GM19043 (cell line): ENCODE results near the gene PERP.

Source experiments
- ATAC-seq: cut with Tn5 transposase; IDR thresholded peaks from one replicate; pipeline ENCODE4 v1.9.1; 2021; ENCODE audit warnings: low read depth; ENCODE audit not compliant: unreplicated experiment

PERP gene

GRCh38 chr6:138063726-138064125 lies 43.5 kb downstream of the PERP start:
- no peak for ATAC-seq

GRCh38 chr6:138054982-138055381 lies 52.2 kb downstream of the PERP start:
- no peak for ATAC-seq

- no peak for ATAC-seq
Observed at GRCh38 chr6:138052783-138053182, 54.4 kb downstream of the PERP start.

- no peak for ATAC-seq
Observed at GRCh38 chr6:138044972-138045371, 62.2 kb downstream of the PERP start.

- no peak for ATAC-seq
Observed at GRCh38 chr6:138044458-138044857, 62.8 kb downstream of the PERP start.
